Prostate gland (tissue), 2 donors: ENCODE measurements around the gene C1QL2. TPM values are rescaled to one million over a fixed set of nuclear protein-coding genes. Genes with fewer than 3 reads are reported as not detected.

Source experiments
- DNase-seq: peaks from one replicate; pipeline ENCODE4 v3.0.0-alpha.2; 2019; ENCODE audit warnings: low spot score
- H3K27ac ChIP-seq, 2 donors: fragments of 200-600 bp; sonication (generic); 2 replicates each; pipeline ENCODE4 v1.5.1; 2017 to 2019
- H3K27me3 ChIP-seq: fragments of 200-600 bp; sonication (generic); replicated peaks from 2 replicates; pipeline ENCODE4 v1.5.1; 2019; ENCODE audit not compliant: insufficient read depth
- H3K36me3 ChIP-seq, 2 donors: fragments of 200-600 bp; sonication (generic); 1 replicate in 1 of 2; 2 replicates in 1 of 2; pipeline versions ENCODE4 v1.5.1 to v1.8.1; 2017 to 2019
- H3K4me1 ChIP-seq: fragments of 200-600 bp; sonication (generic); replicated peaks from 2 replicates; pipeline ENCODE4 v1.5.1; 2019
- H3K4me3 ChIP-seq, 2 donors: fragments of 200-600 bp; sonication (generic); 2 replicates each; pipeline ENCODE4 v1.5.1; 2017 to 2019
- H3K9me3 ChIP-seq: fragments of 200-600 bp; sonication (generic); 2 replicates; pipeline ENCODE4 v1.5.1; 2017
- POLR2A ChIP-seq: fragments of 450-650 bp; IDR thresholded peaks from one replicate; pipeline ENCODE4 v1.6.1; 2016; ENCODE audit warnings: antibody characterized with exemption, mild to moderate bottlenecking
- POLR2AphosphoS5 ChIP-seq: sonication (generic); formaldehyde crosslinking; IDR thresholded peaks from one replicate; pipeline ENCODE4 v1.6.1; 2017; ENCODE audit warnings: antibody characterized with exemption
- WGBS: methylation state at CpG from one replicate; pipeline ENCODE4 v1.1.5; 2018; 5-methylcytosine and 5-hydroxymethylcytosine counted together
- intact Hi-C: fragments of 100-400 bp; cut with DNase I; formaldehyde crosslinking; loops from one replicate; pipeline ENCODE4 v1.14.2; 2022
- total RNA-seq, 2 donors: library from RNA; depleted of rRNA; stranded (reverse); fragments of >200 nt; gene quantifications; one replicate each; pipeline ENCODE4 v1.1.0, GENCODE V29; 2016
- TF ChIP-seq, protein P1 (sequence below), 4 experiments: fragments of 200-600 bp in 2 of 4; fragments of 450-650 bp in 2 of 4; sonication (generic) in 2 of 4; IDR thresholded peaks; 1 replicate in 3 of 4; 2 replicates in 1 of 4; pipeline ENCODE4 v1.5.1; 2016 to 2019; ENCODE audit warnings: antibody characterized with exemption in 4 of 4, mild to moderate bottlenecking in 2 of 4, moderate library complexity in 2 of 4

The C1QL2 gene
- total RNA-seq, 2 donors from 2014 or later: 0.23 to 1.4 TPM

DNA sequence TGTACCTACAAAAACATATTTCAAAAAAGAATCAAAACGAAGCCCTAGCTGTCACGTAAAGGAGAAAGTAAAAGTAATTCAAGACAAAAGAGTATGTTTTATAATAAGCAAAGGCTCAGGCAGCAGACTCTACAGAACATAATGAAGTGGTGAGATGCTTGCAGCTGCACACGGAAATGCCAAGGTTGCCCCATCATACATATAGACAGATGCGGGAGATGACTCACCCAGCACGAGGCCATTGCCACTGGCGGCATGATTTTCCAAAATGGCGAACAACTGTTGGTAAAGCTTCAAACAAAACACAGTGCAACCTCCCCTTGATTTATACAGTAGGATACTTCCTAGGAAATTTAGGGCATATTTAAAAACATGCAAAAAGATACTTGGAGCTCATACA lies 26.0 kb upstream of the C1QL2 start:
- Histone ChIP-seq H3K27me3 (no peaks in the 10 kb centered on the region), H3K36me3 (no peaks in the 10 kb centered on the region), H3K4me1 (no peaks in the 10 kb centered on the region), H3K4me3 (no peak overlapping the region), H3K27ac (no peak overlapping the region), H3K9me3 (no peaks in the 10 kb centered on the region)
- WGBS: 94% methylated on average over 7 of the region's 7 CpGs
- TF ChIP-seq POLR2A: no peak
- no peak for TF ChIP-seq POLR2AphosphoS5
- TF ChIP-seq, protein P1, sequence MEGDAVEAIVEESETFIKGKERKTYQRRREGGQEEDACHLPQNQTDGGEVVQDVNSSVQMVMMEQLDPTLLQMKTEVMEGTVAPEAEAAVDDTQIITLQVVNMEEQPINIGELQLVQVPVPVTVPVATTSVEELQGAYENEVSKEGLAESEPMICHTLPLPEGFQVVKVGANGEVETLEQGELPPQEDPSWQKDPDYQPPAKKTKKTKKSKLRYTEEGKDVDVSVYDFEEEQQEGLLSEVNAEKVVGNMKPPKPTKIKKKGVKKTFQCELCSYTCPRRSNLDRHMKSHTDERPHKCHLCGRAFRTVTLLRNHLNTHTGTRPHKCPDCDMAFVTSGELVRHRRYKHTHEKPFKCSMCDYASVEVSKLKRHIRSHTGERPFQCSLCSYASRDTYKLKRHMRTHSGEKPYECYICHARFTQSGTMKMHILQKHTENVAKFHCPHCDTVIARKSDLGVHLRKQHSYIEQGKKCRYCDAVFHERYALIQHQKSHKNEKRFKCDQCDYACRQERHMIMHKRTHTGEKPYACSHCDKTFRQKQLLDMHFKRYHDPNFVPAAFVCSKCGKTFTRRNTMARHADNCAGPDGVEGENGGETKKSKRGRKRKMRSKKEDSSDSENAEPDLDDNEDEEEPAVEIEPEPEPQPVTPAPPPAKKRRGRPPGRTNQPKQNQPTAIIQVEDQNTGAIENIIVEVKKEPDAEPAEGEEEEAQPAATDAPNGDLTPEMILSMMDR (IDR thresholded peaks at IDR 0.05): no peak
- intact Hi-C loops: no loop called here
- DNase-seq: no peak

DNA sequence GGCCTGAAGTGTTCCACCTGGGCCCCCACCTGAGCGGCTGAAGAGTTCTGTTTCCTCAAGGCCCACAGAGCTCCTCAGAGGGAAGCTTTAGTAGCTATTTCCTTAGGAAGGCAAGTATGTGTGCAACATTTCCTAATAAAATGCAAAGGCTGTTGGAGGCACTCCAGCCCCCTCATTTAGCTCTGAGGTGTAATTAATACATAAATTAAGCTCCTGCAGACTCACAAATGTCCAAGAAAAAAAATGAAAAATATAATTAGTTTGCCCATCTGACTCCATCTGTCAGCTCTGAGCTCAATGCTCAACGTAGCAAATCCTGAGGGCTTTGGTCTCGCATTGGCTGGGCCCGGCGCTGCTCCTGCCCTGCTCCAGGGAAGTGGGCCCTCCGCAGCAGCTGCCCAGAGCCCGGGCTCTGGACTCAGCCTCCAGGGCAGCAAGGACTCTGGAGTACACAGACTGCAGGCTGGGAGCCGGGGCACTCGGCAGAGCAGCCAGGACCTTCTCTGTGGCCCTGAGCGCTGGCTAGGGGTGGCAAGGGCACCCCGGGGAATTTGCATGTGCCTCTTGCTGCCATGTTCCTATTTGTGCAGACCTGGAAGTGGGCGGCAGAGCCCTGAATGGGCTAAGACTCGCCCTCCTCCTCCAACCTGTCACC lies 23.4 kb upstream of the C1QL2 start:
- TF ChIP-seq POLR2AphosphoS5 (no peak), POLR2A (no peak)
- TF ChIP-seq, protein P1 (IDR thresholded peaks at IDR 0.05): no peak
- H3K4me3 ChIP-seq: no peak overlapping the region
- H3K27me3 ChIP-seq: no peaks in the 10 kb centered on the region
- no peak for DNase-seq
- H3K9me3 ChIP-seq: no peaks in the 10 kb centered on the region
- no peaks in the 10 kb centered on the region for H3K36me3 ChIP-seq
- H3K27ac ChIP-seq: no peak overlapping the region
- WGBS: 85% methylated on average over 10 of the region's 13 CpGs
- intact Hi-C loops: no loop called here
- no peaks in the 10 kb centered on the region for H3K4me1 ChIP-seq

DNA sequence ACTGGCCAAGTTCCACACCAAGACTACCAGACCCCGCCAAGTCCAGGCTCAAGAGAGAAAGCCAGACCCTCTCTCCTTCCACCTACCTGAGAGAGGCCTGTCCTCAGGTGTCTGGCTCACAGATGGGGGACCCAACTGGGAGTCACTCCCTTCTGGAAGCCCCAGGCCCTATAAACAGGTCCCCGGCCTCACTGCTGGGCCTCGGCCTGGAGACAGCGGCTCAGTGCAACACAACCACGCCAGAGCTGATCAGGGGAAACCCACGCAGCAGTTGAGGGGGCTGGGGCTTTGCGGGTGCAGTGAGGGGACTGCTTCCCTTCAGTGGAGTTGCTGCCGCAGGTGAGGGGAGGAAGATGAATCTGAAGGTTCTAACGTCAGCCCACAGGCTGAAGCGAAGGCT lies 22.8 kb upstream of the C1QL2 start:
- no peak overlapping the region for H3K27ac ChIP-seq
- WGBS: 84% methylated on average over 10 of the region's 10 CpGs
- no peaks in the 10 kb centered on the region for H3K9me3 ChIP-seq
- intact Hi-C loops: no loop called here
- H3K27me3 ChIP-seq: no peaks in the 10 kb centered on the region
- no peak for TF ChIP-seq POLR2AphosphoS5
- TF ChIP-seq, protein P1 (IDR thresholded peaks at IDR 0.05): no peak
- TF ChIP-seq POLR2A: no peak
- no peaks in the 10 kb centered on the region for H3K4me1 ChIP-seq
- no peak for DNase-seq
- H3K36me3 ChIP-seq: no peaks in the 10 kb centered on the region
- H3K4me3 ChIP-seq: no peak overlapping the region

DNA sequence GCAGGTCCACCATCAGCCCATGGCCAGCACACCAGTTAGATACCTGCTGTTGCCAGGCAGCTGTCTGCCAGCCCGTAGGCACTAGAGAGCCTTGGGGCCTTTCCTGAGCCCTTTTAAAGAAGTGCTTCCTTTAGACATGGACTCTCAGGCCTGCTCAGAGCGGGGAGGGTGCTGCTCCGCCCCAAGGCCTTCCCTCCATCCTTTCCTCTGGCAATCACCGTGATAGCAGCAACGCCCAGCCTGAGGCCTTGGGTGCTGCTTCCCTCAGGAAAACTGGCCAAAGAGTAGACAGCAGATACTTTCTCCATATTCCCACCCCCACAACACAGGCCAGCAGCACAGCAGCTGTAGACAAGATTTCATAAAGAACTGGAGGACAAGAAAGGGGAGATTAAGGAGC lies 22.3 kb upstream of the C1QL2 start:
- no peak overlapping the region for H3K27ac ChIP-seq
- DNase-seq: no peak
- no peaks in the 10 kb centered on the region for H3K9me3 ChIP-seq
- TF ChIP-seq POLR2A: no peak
- no peak overlapping the region for H3K4me3 ChIP-seq
- intact Hi-C loops: no loop called here
- 80% methylated on average over 5 of the region's 5 CpGs for WGBS
- H3K36me3 ChIP-seq: no peaks in the 10 kb centered on the region
- no peaks in the 10 kb centered on the region for H3K4me1 ChIP-seq
- no peaks in the 10 kb centered on the region for H3K27me3 ChIP-seq

DNA sequence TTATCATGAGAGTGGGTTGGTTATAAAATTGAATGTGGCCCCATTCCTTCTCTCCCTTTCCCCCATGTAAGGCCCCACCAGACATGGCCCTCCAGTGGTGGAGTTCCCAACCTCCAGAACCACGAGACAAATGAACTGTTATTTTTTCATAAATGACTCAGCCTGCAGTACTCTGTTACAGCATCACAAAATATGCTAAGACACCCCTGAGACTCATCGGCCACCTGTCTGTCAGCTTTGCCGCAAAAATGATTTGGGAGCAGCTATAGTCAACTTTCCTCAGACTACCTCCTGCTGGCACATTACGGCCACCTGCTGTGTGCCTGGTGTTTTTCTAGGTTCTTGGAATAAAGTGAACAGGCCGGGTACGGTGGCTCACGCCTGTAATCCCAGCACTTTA lies 21.4 kb upstream of the C1QL2 start:
- intact Hi-C loops: no loop called here

More for the DNA sequence above, 21.4 kb upstream of the C1QL2 start:
- WGBS: 90% methylated on average over 7 of the region's 7 CpGs
- DNase-seq: no peak
- Histone ChIP-seq H3K36me3 (no peaks in the 10 kb centered on the region), H3K9me3 (no peaks in the 10 kb centered on the region), H3K4me3 (no peak overlapping the region), H3K27me3 (no peaks in the 10 kb centered on the region), H3K4me1 (no peaks in the 10 kb centered on the region), H3K27ac (no peak overlapping the region)
- no peak for TF ChIP-seq POLR2AphosphoS5
- TF ChIP-seq POLR2A: no peak
- TF ChIP-seq, protein P1 (IDR thresholded peaks at IDR 0.05): no peak
